Mucosa of rectum (tissue), 2 donors: ENCODE measurements around the gene SNAI3.
A peak's percentile ranks its signal among the peaks of the same experiment; 100 is the strongest.

Experiments used
- H3K27ac ChIP-seq, 2 donors: one replicate each; pipeline ENCODE4 v1.7.0; 2013; ENCODE audit warnings: inconsistent platforms in 2 of 2, low read depth in 2 of 2, low read length in 2 of 2
- H3K27me3 ChIP-seq, 2 donors: one replicate each; pipeline ENCODE4 v1.7.0; 2013; ENCODE audit warnings: low read length in 2 of 2; ENCODE audit not compliant: control insufficient read depth in 2 of 2, insufficient read depth in 2 of 2
- H3K36me3 ChIP-seq, 2 donors: one replicate each; pipeline ENCODE4 v1.7.0; 2013; ENCODE audit warnings: low read length in 2 of 2; ENCODE audit not compliant: control insufficient read depth in 2 of 2, insufficient read depth in 2 of 2
- H3K4me1 ChIP-seq, 2 donors: one replicate each; pipeline ENCODE4 v1.7.0; 2013; ENCODE audit warnings: low read length in 2 of 2, mild to moderate bottlenecking in 1 of 2; ENCODE audit not compliant: control insufficient read depth in 2 of 2, insufficient read depth in 2 of 2
- H3K4me3 ChIP-seq, 2 donors: one replicate each; pipeline ENCODE4 v1.7.0; 2013; ENCODE audit warnings: low read length in 2 of 2
- H3K9ac ChIP-seq, 2 donors: one replicate each; pipeline ENCODE4 v1.7.0; 2013; ENCODE audit warnings: low read length in 2 of 2, low read depth in 1 of 2, mild to moderate bottlenecking in 1 of 2
- H3K9me3 ChIP-seq, 2 donors: one replicate each; pipeline ENCODE4 v1.7.0; 2013; ENCODE audit warnings: low read length in 2 of 2; ENCODE audit not compliant: control insufficient read depth in 2 of 2
- donor health status: healthy.
- donor health status: Normal muscosa, but diverticular disease.

The SNAI3 gene

DNA sequence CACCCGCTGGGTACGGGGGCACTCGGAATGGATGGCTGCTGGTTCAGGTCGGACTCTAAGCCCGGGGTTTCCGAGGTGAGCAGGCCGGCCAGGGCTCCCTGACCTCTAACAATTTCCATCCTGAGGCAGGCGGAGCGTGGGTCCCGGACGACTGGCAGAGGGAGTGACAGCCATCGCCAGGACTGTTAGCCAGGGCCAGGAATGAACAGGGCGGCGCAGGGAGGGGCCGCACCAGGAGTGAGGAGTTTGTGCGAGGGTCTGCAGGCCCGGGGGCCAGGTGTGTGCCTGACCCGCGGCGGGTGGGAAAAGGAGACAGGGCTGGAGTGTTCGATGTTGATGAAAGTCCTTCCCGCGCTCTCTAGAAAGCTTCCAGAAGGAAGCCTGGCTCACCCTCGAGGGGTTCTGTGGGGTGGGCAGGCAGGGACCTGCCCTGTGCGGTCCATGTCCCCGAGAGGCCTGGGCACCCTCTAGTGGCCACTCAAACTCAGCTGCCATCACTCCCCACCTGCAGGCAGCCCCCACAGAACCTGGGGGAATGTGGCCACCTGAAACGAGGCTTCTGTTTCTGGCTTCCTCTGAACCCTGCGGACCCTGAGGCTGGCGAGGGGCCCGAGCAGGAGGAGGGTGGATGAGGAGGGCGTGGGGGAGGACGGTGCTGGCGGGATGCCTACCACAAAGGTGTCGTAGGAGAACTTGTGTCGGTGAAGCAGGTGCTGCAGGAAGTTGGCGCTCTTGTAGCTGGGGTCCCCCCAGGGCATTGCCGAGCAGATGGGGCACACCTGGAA, 11.7 kb upstream of the SNAI3 start:
- Histone ChIP-seq H3K4me1 (peaks cover 10 to 13% of the 10 kb centered on the region in 2 donors), H3K27me3 (no peaks in the 10 kb centered on the region), H3K9me3 (no peaks in the 10 kb centered on the region), H3K36me3 (peaks cover 0 to 13% of the 10 kb centered on the region in 2 donors), H3K4me3 (no peak overlapping the region), H3K27ac (no peak overlapping the region), H3K9ac (no peak overlapping the region)

GRCh38 chr16:88697116-88697830, 11.0 kb upstream of the SNAI3 start:
- Histone ChIP-seq H3K9ac (no peak overlapping the region), H3K9me3 (no peaks in the 10 kb centered on the region), H3K27ac (no peak overlapping the region), H3K27me3 (no peaks in the 10 kb centered on the region), H3K36me3 (peaks cover 0 to 13% of the 10 kb centered on the region in 2 donors), H3K4me1 (peaks cover 12 to 13% of the 10 kb centered on the region in 2 donors), H3K4me3 (no peak overlapping the region)

DNA sequence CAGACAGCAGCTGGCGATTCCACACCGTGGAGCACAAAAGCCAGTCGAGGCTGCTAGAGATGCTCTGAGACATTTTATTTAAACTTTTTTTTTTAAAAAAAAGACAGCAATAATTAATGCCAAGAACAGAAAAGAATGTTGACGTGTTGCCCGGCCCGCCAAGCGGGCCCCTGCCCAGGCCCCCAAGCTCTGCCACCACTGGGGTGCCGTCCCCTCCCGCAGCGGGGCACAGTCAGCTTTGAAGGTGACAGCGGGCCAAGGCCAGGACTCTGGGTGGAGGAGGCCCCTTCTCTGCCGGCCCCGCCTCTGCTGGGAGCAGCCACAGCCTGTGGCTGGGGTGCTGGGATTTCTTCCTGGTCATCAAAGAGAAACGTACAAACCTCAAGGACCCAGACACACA, 10.1 kb upstream of the SNAI3 start:
- H3K27ac ChIP-seq = no peak overlapping the region
- no peaks in the 10 kb centered on the region for H3K9me3 ChIP-seq
- H3K9ac ChIP-seq = no peak overlapping the region
- H3K36me3 ChIP-seq = peaks cover 0 to 13% of the 10 kb centered on the region in 2 donors
- no peak overlapping the region for H3K4me3 ChIP-seq
- H3K27me3 ChIP-seq = no peaks in the 10 kb centered on the region
- peaks cover 7 to 11% of the 10 kb centered on the region in 2 donors for H3K4me1 ChIP-seq

DNA sequence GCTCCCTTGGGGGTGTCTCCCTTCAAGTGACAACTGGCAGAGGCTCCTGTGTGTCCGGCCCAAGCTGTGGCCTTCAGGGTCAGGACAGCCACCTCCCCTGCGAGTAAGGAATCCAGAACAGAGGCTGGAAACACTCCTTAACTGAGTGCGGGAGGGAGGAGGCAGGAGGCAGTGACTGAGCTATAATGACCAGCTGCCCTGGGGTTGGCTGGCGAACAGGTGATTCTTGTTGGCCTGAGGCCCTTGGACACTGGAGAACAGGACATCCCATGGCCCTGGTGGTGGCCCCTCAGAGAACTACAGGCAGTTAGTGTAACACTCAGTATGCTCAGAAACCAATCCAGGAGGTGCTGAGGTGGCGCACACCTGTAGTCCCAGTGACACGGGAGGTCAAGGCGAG, 9.4 kb upstream of the SNAI3 start:
- Histone ChIP-seq H3K36me3 (peaks cover 0 to 13% of the 10 kb centered on the region in 2 donors), H3K27ac (no peak overlapping the region), H3K9ac (no peak overlapping the region), H3K4me3 (no peak overlapping the region), H3K4me1 (peaks cover 4 to 9% of the 10 kb centered on the region in 2 donors), H3K9me3 (no peaks in the 10 kb centered on the region), H3K27me3 (peaks cover 0 to 3% of the 10 kb centered on the region in 2 donors)

GRCh38 chr16:88695218-88695617, 8.9 kb upstream of the SNAI3 start:
- Histone ChIP-seq H3K27ac (no peak overlapping the region), H3K36me3 (peaks cover 0 to 13% of the 10 kb centered on the region in 2 donors), H3K27me3 (peaks cover 3 to 4% of the 10 kb centered on the region in 2 donors), H3K9me3 (no peaks in the 10 kb centered on the region), H3K9ac (no peak overlapping the region), H3K4me1 (peaks cover 4 to 5% of the 10 kb centered on the region in 2 donors), H3K4me3 (no peak overlapping the region)

- no peak overlapping the region for H3K4me3 ChIP-seq
- H3K4me1 ChIP-seq = peaks cover 0 to 5% of the 10 kb centered on the region in 2 donors
- H3K9me3 ChIP-seq = no peaks in the 10 kb centered on the region
- peaks cover 4 to 5% of the 10 kb centered on the region in 2 donors for H3K27me3 ChIP-seq
- H3K27ac ChIP-seq = no peak overlapping the region
- peaks cover 0 to 10% of the 10 kb centered on the region in 2 donors for H3K36me3 ChIP-seq
- no peak overlapping the region for H3K9ac ChIP-seq
Measured at GRCh38 chr16:88694221-88695087, 8.1 kb upstream of the SNAI3 start.

GRCh38 chr16:88693420-88694177, 7.3 kb upstream of the SNAI3 start:
- H3K4me1 ChIP-seq = peaks cover 0 to 5% of the 10 kb centered on the region in 2 donors
- no peaks in the 10 kb centered on the region for H3K9me3 ChIP-seq
- H3K9ac ChIP-seq = no peak overlapping the region
- H3K4me3 ChIP-seq = no peak overlapping the region
- no peak overlapping the region for H3K27ac ChIP-seq
- peaks cover 7 to 9% of the 10 kb centered on the region in 2 donors for H3K27me3 ChIP-seq
- peaks cover 0 to 9% of the 10 kb centered on the region in 2 donors for H3K36me3 ChIP-seq

DNA sequence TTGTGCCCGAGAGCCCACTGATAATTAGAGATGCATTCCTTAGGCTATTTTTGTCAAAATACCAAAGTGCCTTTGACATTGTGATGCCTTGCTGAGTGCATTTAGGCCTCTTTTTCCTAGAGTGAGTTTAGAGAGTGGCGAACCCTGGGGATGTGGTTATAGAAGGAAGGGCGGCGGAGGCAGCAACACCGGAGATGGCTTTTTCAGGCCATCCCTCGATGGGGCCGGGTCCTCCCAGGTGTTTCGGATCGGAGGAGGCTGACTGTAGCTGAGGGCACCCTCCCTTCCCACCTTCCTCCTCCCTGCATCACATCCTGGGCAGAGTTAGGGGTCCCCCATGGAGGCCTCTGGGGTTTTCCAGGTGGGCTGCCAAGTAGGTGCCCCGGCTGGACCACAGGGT, 6.6 kb upstream of the SNAI3 start:
- peaks cover 0 to 6% of the 10 kb centered on the region in 2 donors for H3K36me3 ChIP-seq
- no peak overlapping the region for H3K27ac ChIP-seq
- no peak overlapping the region for H3K9ac ChIP-seq
- peaks cover 8 to 11% of the 10 kb centered on the region in 2 donors for H3K27me3 ChIP-seq
- H3K4me3 ChIP-seq = no peak overlapping the region
- H3K4me1 ChIP-seq = peaks cover 0 to 8% of the 10 kb centered on the region in 2 donors
- no peaks in the 10 kb centered on the region for H3K9me3 ChIP-seq

- peaks cover 8 to 11% of the 10 kb centered on the region in 2 donors for H3K27me3 ChIP-seq
- H3K36me3 ChIP-seq = peaks cover 0 to 2% of the 10 kb centered on the region in 2 donors
- H3K27ac ChIP-seq = peak overlapping the region in 1 of 2 donors; percentile 56
- H3K4me3 ChIP-seq = peak overlapping the region in 1 of 2 donors; percentile 13
- H3K4me1 ChIP-seq = peaks cover under 1 to 11% of the 10 kb centered on the region in 2 donors
- H3K9me3 ChIP-seq = no peaks in the 10 kb centered on the region
- no peak overlapping the region for H3K9ac ChIP-seq
Measured at GRCh38 chr16:88691924-88692560, 5.7 kb upstream of the SNAI3 start.
